Esophagus muscularis mucosa (tissue), 4 donors: ENCODE measurements around the gene GTF2IRD1. TPM values are rescaled to one million over a fixed set of nuclear protein-coding genes. Genes with fewer than 3 reads are reported as not detected.
A peak's percentile ranks its signal among the peaks of the same experiment; 100 is the strongest.
"Not testable (repeated sequence)": the region's sequence is repeated elsewhere in the genome, so short reads cannot be mapped to it uniquely, and the experiment has no call there.

ENCODE experiments used
- DNase-seq: peaks from one replicate; pipeline ENCODE4 v3.0.0-alpha.2; 2017; ENCODE audit errors: extremely low spot score
- H3K27ac ChIP-seq, 4 donors: fragments of 200-600 bp; sonication (generic); replicated peaks in 1 of 4; 1 replicate in 3 of 4; 2 replicates in 1 of 4; pipeline ENCODE4 v1.5.1; 2016 to 2019; ENCODE audit warnings: mild to moderate bottlenecking in 1 of 4
- H3K27me3 ChIP-seq, 4 donors: fragments of 200-600 bp; sonication (generic); one replicate each; pipeline versions ENCODE4 v1.5.1 to v1.6.0; 2016 to 2019
- H3K36me3 ChIP-seq, 4 donors: fragments of 200-600 bp; sonication (generic); one replicate each; pipeline ENCODE4 v1.5.1; 2016 to 2019
- H3K4me1 ChIP-seq, 4 donors: fragments of 200-600 bp; sonication (generic); one replicate each; pipeline ENCODE4 v1.5.1; 2016 to 2019
- H3K4me3 ChIP-seq, 4 donors: fragments of 200-600 bp; sonication (generic); 1 replicate in 2 of 4; 2 replicates in 2 of 4; pipeline ENCODE4 v1.5.1; 2016 to 2019; ENCODE audit warnings: mild to moderate bottlenecking in 4 of 4, moderate library complexity in 1 of 4
- H3K9me3 ChIP-seq, 4 donors: fragments of 200-600 bp; sonication (generic); 1 replicate in 3 of 4; 2 replicates in 1 of 4; pipeline ENCODE4 v1.5.1; 2016 to 2019
- CTCF ChIP-seq, 3 experiments: fragments of 200-600 bp in 2 of 3; fragments of 450-650 bp in 1 of 3; sonication (generic) in 2 of 3; IDR thresholded peaks; one replicate each; pipeline ENCODE4 v1.5.1; 2017 to 2019; ENCODE audit warnings: antibody characterized with exemption in 3 of 3, mild to moderate bottlenecking in 2 of 3, moderate library complexity in 1 of 3
- EP300 ChIP-seq: sonication (generic); formaldehyde crosslinking; IDR thresholded peaks from one replicate; pipeline ENCODE4 v1.6.1; 2017; ENCODE audit warnings: antibody characterized with exemption
- POLR2A ChIP-seq: fragments of 450-650 bp; IDR thresholded peaks from one replicate; pipeline ENCODE4 v1.6.1; 2017; ENCODE audit warnings: antibody characterized with exemption, moderate library complexity, mild to moderate bottlenecking, low read depth
- POLR2AphosphoS5 ChIP-seq, 2 donors: sonication (generic); formaldehyde crosslinking; IDR thresholded peaks; one replicate each; pipeline ENCODE4 v1.6.1; 2017; ENCODE audit warnings: antibody characterized with exemption in 2 of 2
- WGBS: methylation state at CpG from one replicate; pipeline ENCODE4 v1.1.5; 2018; 5-methylcytosine and 5-hydroxymethylcytosine counted together
- intact Hi-C: fragments of 100-400 bp; cut with DNase I; formaldehyde crosslinking; loops from one replicate; pipeline ENCODE4 v1.15.1; 2023
- total RNA-seq, 4 donors: library from RNA; depleted of rRNA; stranded (reverse); fragments of >200 nt; gene quantifications; one replicate each; pipeline versions ENCODE4 v1.1.0 to v1.2.1, GENCODE V29; 2016

Gene GTF2IRD1
- total RNA-seq, 4 donors from 2014 or later = 20.8 to 24.0 (median 22.0) TPM

- WGBS = 93% methylated on average over 4 of the region's 4 CpGs
- peak overlapping the region; percentile 92 to 97 (median 96) for H3K27ac ChIP-seq
- H3K9me3 ChIP-seq = no peaks in the 10 kb centered on the region
- no peak for DNase-seq
- intact Hi-C loops = no loop called here
- H3K4me1 ChIP-seq = peaks cover 60 to 89% (median 78%) of the 10 kb centered on the region in 4 donors
- TF ChIP-seq CTCF (IDR thresholded peaks at IDR 0.05) = no peak
- no peak for TF ChIP-seq EP300
- no peak for TF ChIP-seq POLR2A
- TF ChIP-seq POLR2AphosphoS5 (IDR thresholded peaks at IDR 0.05) = no peak
- no peak overlapping the region for H3K4me3 ChIP-seq
- no peaks in the 10 kb centered on the region for H3K27me3 ChIP-seq
- no peaks in the 10 kb centered on the region for H3K36me3 ChIP-seq
These were observed 28.4 kb downstream of the GTF2IRD1 start for GRCh38 chr7:74482197-74482467.

- H3K27me3 ChIP-seq = no peaks in the 10 kb centered on the region
- peak overlapping the region; percentile 92 to 97 (median 96) for H3K27ac ChIP-seq
- no peaks in the 10 kb centered on the region for H3K9me3 ChIP-seq
- intact Hi-C loops = no loop called here
- no peak for TF ChIP-seq POLR2A
- TF ChIP-seq POLR2AphosphoS5 (IDR thresholded peaks at IDR 0.05) = peak; percentile 84 to 88
- TF ChIP-seq EP300 = peak; percentile 88
- TF ChIP-seq CTCF (IDR thresholded peaks at IDR 0.05) = no peak
- no peak overlapping the region for H3K4me3 ChIP-seq
- WGBS = 64% methylated on average over 16 of the region's 16 CpGs
- peaks cover 54 to 82% (median 72%) of the 10 kb centered on the region in 4 donors for H3K4me1 ChIP-seq
- no peak for DNase-seq
- no peaks in the 10 kb centered on the region for H3K36me3 ChIP-seq
These were observed 29.1 kb downstream of the GTF2IRD1 start for GRCh38 chr7:74482629-74483401.

GRCh38 chr7:74483402-74484336, 30.0 kb downstream of the GTF2IRD1 start:
- H3K9me3 ChIP-seq = no peaks in the 10 kb centered on the region
- H3K36me3 ChIP-seq = no peaks in the 10 kb centered on the region
- no peaks in the 10 kb centered on the region for H3K27me3 ChIP-seq
- H3K27ac ChIP-seq = peak overlapping the region; percentile 92 to 97 (median 96)
- 56% methylated on average over 11 of the region's 11 CpGs for WGBS
- TF ChIP-seq CTCF (IDR thresholded peaks at IDR 0.05) (no peak), POLR2A (no peak), POLR2AphosphoS5 (IDR thresholded peaks at IDR 0.05) (no peak), EP300 (no peak)
- peaks cover 45 to 73% (median 63%) of the 10 kb centered on the region in 4 donors for H3K4me1 ChIP-seq
- intact Hi-C loops = no loop called here
- DNase-seq = no peak
- no peak overlapping the region for H3K4me3 ChIP-seq

- intact Hi-C loops = no loop called here
- no peak for TF ChIP-seq EP300
- no peak for TF ChIP-seq CTCF (IDR thresholded peaks at IDR 0.05)
- no peak for TF ChIP-seq POLR2A
- no peak for TF ChIP-seq POLR2AphosphoS5 (IDR thresholded peaks at IDR 0.05)
- Histone ChIP-seq H3K36me3 (no peaks in the 10 kb centered on the region), H3K27ac (no peak overlapping the region), H3K4me1 (peaks cover 27 to 54% (median 44%) of the 10 kb centered on the region in 4 donors), H3K9me3 (no peaks in the 10 kb centered on the region), H3K27me3 (no peaks in the 10 kb centered on the region), H3K4me3 (no peak overlapping the region)
- 96% methylated on average over 7 of the region's 7 CpGs for WGBS
- DNase-seq = no peak
These were observed 31.9 kb downstream of the GTF2IRD1 start for GRCh38 chr7:74485611-74486010.

- DNase-seq, intact Hi-C loops, H3K36me3 ChIP-seq, H3K4me3 ChIP-seq, H3K9me3 ChIP-seq, H3K27ac ChIP-seq, H3K27me3 ChIP-seq: not testable (repeated sequence)
- 96% methylated on average over 8 of the region's 8 CpGs for WGBS
- H3K4me1 ChIP-seq = peaks cover 5 to 24% (median 14%) of the 10 kb centered on the region in 4 donors
These were observed 34.9 kb downstream of the GTF2IRD1 start for GRCh38 chr7:74488518-74489030.
